Measurements from ENCODE around the gene THAP7. TPM values are rescaled to one million over a fixed set of nuclear protein-coding genes. Genes with fewer than 3 reads are reported as not detected.

The THAP7 gene
- total RNA-seq, 4 donors from 2014 or later = 16.2 to 45.9 (median 30.9) TPM

DNA sequence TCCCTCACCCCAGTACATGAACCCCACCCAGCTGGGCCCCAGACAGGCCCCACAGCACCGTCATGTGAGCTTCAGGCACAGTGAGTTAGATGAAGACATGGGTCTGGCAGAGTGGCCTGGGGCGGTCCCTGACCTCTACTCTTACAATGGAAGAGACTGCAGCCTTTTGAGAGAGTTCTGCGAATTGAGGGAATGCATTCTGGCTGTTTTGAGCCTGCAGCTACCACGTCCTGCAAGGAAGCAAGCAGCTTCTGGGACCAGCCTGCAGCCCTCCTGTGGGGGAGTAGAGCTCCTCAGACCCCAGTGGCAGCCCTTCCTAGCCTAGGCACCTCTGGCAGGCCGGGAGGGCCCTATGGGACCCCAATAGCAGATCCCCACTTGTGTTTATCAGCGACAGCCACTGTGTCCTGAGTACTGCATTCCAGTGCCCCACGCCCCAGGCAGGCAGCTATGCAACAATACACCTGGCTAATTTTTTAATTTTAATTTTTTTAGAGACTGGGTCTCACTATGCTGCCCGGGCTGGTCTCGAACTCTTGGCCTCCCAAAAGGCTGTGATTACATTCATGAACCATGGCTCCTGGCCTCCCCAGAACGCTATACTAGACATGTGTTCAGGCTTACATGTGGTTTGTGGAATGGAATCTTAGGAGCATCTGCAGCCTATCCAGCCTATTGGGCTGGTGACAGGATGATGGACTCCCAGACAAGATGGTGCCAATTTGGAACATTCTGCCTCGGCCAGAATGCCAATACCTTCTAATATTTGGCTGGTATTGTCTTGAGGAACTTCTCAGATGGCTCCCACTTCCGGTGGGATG, 31.2 kb upstream of the THAP7 start:
- no peaks in the 10 kb centered on the region for H3K9me3 ChIP-seq
- no peaks in the 10 kb centered on the region for H3K27me3 ChIP-seq
- no peaks in the 10 kb centered on the region for H3K36me3 ChIP-seq
- peaks cover 0 to 7% of the 10 kb centered on the region in 2 donors for H3K4me1 ChIP-seq
- TF ChIP-seq CTCF (IDR thresholded peaks at IDR 0.05) (no peak), POLR2A (IDR thresholded peaks at IDR 0.05) (no peak)
- intact Hi-C loops (cut with DNase I; ENCODE audit: low total_unique reads) = no loop called here
- no peak overlapping the region for H3K27ac ChIP-seq
- no peak overlapping the region for H3K4me3 ChIP-seq
- DNase-seq = no peak

DNA sequence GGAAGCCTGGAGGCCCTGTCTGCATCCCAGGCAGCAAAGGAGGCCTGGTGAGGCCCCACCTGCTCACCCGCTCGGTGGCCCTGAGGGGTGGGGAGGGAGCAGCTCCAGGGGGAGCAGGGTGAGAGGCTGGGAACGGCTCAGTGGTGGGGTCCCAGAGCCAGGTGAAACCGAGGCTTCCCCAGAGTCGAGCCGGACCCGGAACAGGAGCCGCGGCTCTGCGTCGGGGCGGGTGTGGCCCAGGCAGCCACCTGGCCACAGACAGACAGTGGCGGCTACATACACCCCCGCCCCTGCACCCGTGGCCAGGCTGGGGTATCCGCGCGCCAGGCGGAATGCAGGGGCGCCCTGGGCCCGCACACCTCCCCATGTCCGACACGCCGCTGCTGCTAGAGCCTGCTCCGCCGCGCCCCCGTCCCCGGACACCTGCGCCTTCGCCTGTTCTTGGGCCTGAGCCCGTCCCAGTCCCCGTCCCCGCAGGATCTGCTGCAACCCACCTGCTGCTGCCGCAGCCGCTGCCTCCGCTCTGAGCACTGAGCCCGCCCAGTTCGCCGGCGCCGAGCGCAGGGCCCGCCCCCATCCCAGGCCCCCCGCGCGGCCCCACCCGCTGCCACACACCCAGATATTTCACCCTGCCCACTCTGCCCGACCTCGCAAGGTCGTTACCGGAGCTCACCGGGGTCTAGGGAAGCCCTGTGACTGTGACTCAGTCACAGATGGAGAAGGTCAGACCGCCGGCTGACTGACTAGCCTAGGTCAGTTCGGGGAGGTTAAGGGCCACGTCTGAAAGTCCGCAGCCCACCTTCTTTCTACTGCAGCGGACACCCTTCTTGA, 30.3 kb upstream of the THAP7 start, which contains the start of gene SLC7A4:
Gene SLC7A4, minus strand, starts transcription at position 525 of the 831 bp plus-strand sequence. CDS start 749 bp downstream, outside the sequence.
- no peak for DNase-seq
- no peak within 1 kb of the TSS for H3K27ac ChIP-seq
- no peak for TF ChIP-seq POLR2A (IDR thresholded peaks at IDR 0.05)
- TF ChIP-seq CTCF (IDR thresholded peaks at IDR 0.05) = no peak
- peak within 1 kb of the TSS in 1 of 2 donors; percentile 19 for H3K4me3 ChIP-seq
- no peaks in the 10 kb centered on the region for H3K36me3 ChIP-seq
- H3K4me1 ChIP-seq = peaks cover 0 to 7% of the 10 kb centered on the region in 2 donors
- intact Hi-C loops (cut with DNase I; ENCODE audit: low total_unique reads) = no loop called here
- H3K9me3 ChIP-seq = no peaks in the 10 kb centered on the region
- no peaks in the 10 kb centered on the region for H3K27me3 ChIP-seq

DNA sequence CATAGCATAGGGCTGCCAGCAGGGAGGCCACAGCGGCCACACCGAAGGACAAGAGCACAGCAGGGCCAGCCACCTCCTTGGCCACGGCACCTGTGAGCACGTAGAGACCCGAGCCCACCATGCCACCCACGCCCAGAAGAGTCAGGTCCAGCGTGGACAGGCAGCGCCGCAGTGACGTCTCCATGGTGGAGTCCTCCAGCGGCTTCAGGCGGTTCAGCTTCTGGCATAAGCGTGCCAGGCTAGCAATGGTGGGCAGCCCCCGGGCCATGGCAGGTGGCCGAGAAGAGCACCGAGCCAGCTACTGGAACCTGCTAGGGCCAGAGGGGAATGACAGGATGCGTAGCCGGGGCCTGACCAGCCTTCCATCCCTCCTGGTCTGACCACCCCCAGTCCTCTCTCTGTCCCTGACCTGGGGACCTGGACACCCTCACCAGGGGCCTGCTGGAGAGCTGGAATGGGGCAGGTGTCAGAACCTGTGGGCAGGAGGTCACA, 29.7 kb upstream of the THAP7 start:
- no peak for DNase-seq
- H3K9me3 ChIP-seq = no peaks in the 10 kb centered on the region
- TF ChIP-seq POLR2A (IDR thresholded peaks at IDR 0.05) = no peak
- no peak overlapping the region for H3K27ac ChIP-seq
- H3K27me3 ChIP-seq = no peaks in the 10 kb centered on the region
- H3K4me1 ChIP-seq = peaks cover 0 to 7% of the 10 kb centered on the region in 2 donors
- intact Hi-C loops (cut with DNase I; ENCODE audit: low total_unique reads) = no loop called here
- no peaks in the 10 kb centered on the region for H3K36me3 ChIP-seq
- H3K4me3 ChIP-seq = no peak overlapping the region

DNA sequence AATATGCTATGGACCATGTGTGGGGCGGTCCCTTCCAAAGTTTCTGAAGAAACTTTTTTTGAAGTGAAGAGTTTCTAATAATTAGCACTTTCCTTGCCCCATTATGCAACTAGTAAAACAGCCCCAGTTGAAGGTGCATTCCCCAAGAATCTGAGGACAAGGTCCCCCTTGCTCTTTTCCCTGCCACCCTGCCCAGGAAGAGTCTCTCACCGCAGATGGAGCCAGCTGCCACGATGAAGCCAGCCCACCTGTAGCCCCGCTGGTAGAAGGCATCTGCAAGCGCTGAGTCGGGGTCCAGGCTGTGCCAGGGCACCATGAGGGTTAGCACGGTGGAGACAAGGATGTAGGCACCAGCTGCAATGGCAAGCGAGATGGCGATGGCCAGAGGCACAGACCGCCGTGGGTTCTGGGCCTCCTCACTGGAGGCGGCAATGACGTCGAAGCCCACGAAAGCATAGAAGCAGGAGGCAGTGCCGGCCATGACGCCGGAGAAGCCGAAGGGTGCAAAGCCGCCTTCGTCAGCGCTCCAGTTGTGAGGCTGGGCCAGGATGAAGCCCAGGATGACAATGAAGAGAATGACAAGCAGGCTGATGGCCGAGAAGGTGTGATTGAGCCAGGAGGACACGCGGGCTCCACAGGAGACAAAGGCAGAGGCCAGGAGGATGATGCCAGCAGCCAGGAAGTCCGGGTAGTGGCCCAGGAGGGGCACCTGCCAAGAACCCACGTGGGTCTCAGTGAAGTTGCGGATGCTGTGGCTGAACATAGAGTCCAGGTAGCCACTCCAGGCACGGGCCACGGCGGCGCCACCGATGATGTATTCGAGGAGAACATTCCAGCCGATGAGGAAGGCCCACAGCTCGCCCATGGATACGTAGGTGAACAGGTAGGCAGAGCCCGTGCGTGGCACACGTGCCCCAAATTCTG, 29.0 kb upstream of the THAP7 start:
- DNase-seq = no peak
- Histone ChIP-seq H3K4me1 (peaks cover 0 to 7% of the 10 kb centered on the region in 2 donors), H3K27me3 (no peaks in the 10 kb centered on the region), H3K36me3 (no peaks in the 10 kb centered on the region), H3K27ac (no peak overlapping the region), H3K4me3 (no peak overlapping the region), H3K9me3 (no peaks in the 10 kb centered on the region)
- TF ChIP-seq POLR2A (IDR thresholded peaks at IDR 0.05) (no peak), CTCF (IDR thresholded peaks at IDR 0.05) (no peak)
- intact Hi-C loops (cut with DNase I; ENCODE audit: low total_unique reads) = no loop called here

DNA sequence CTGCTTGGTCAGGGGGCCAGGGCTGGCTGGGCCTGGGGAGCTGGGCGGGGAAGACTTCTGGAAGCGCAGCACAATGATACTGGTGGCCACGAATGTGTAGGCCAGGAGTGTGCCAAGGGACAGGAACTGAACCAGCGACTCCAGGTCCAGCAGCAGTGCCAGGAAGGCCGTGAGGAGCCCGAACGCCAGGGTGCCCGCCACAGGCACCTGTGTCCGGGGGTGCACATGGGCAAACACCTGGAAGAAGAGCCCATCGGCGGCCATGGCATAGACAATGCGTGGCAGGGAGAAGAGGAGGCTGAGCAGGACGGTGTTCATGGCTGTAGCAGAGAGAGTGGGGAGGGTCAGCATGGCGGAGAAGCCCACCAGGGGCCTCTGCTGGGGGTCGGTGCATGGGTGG, 28.1 kb upstream of the THAP7 start:
- Histone ChIP-seq H3K4me1 (peaks cover 0 to 7% of the 10 kb centered on the region in 2 donors), H3K9me3 (no peaks in the 10 kb centered on the region), H3K27me3 (no peaks in the 10 kb centered on the region), H3K4me3 (no peak overlapping the region), H3K27ac (no peak overlapping the region), H3K36me3 (no peaks in the 10 kb centered on the region)
- no peak for TF ChIP-seq CTCF (IDR thresholded peaks at IDR 0.05)
- no peak for TF ChIP-seq POLR2A (IDR thresholded peaks at IDR 0.05)
- DNase-seq = no peak
- intact Hi-C loops (cut with DNase I; ENCODE audit: low total_unique reads) = no loop called here

Data from uterus (tissue), 4 donors.